HCT116 (cell line): Measurements from ENCODE around the gene COL18A1. TPM values are rescaled to one million over a fixed set of nuclear protein-coding genes. Genes with fewer than 3 reads are reported as not detected.

ENCODE experiments used
- ATAC-seq: fragments of 200-7000 bp; cut with Tn5 transposase; 2 replicates; pipeline ENCODE4 v1.9.1; 2020; ENCODE audit warnings: mild to moderate bottlenecking, moderate library complexity
- BruUV-seq: library from RNA; stranded (reverse); fragments of 400-500 nt; replicated peaks from 2 replicates; lab custom pipeline; 2021; lab: Mats Ljungman, UMichigan
- CTCF ChIA-PET: fragments of 300-600 bp; sonication (Branson Sonifier 250); formaldehyde crosslinking; loops from one replicate; lab custom pipeline; 2021; ENCODE audit warnings: antibody characterized with exemption; lab: Charles Lee
- POLR2A ChIA-PET: fragments of 300-600, 350-600 bp; sonication (Branson Sonifier 250); formaldehyde crosslinking; loops from one replicate; lab custom pipeline; 2021; ENCODE audit warnings: antibody characterized with exemption; lab: Charles Lee
- RAD21 ChIA-PET, 2 experiments: fragments of 300-600 bp; sonication (Branson Sonifier 250); formaldehyde crosslinking; loops; one replicate each; lab custom pipeline; 2023; ENCODE audit warnings: low total read pairs in 2 of 2; ENCODE audit not compliant: uncharacterized antibody in 2 of 2, unreplicated experiment in 2 of 2, low non-redundant PET in 1 of 2; lab: Charles Lee
- DNase-seq: peaks from one replicate; pipeline ENCODE4 v3.0.0-alpha.2; 2010; ENCODE audit warnings: low read depth, low spot score
- H2AFZ ChIP-seq: fragments of 200-600 bp; shearing (Covaris generic), sonication (generic); 2 replicates; pipeline ENCODE4 v1.6.1; 2017; ENCODE audit warnings: low read depth, mixed run types, mixed read lengths, antibody characterized with exemption, low read length; ENCODE audit not compliant: poor library complexity, severe bottlenecking
- H3K27ac ChIP-seq: 2 replicates; pipeline ENCODE4 v1.5.1; 2012; ENCODE audit warnings: low read depth, low read length
- H3K27me3 ChIP-seq: fragments of 200-600 bp; sonication (generic); 2 replicates; pipeline ENCODE4 v1.6.1; 2016; ENCODE audit warnings: mixed run types, low read length, mixed read lengths; ENCODE audit not compliant: insufficient read depth
- H3K36me3 ChIP-seq, 2 experiments: fragments of 200-500 bp in 1 of 2; fragments of 200-600 bp in 1 of 2; sonication (Bioruptor generic) in 1 of 2; sonication (generic) in 1 of 2; 2 replicates each; pipeline versions ENCODE4 v1.5.1 to v1.6.1; 2014 to 2016; ENCODE audit warnings: low read length in 2 of 2, inconsistent platforms in 1 of 2, mixed read lengths in 1 of 2, mixed run types in 1 of 2; ENCODE audit not compliant: insufficient read depth in 2 of 2, control insufficient read depth in 1 of 2
- H3K4me1 ChIP-seq, 2 experiments: fragments of 200-600 bp in 1 of 2; sonication (generic) in 1 of 2; 2 replicates each; pipeline versions ENCODE4 v1.5.1 to v1.6.1; 2012 to 2017; ENCODE audit warnings: low read length in 2 of 2, inconsistent platforms in 1 of 2, mild to moderate bottlenecking in 1 of 2, mixed read lengths in 1 of 2, mixed run types in 1 of 2, moderate library complexity in 1 of 2; ENCODE audit not compliant: insufficient read depth in 2 of 2, control insufficient read depth in 1 of 2
- H3K4me2 ChIP-seq: fragments of 200-600 bp; sonication (generic); 2 replicates; pipeline ENCODE4 v1.6.1; 2017; ENCODE audit warnings: mixed run types, low read length, mixed read lengths
- H3K4me3 ChIP-seq, 2 experiments: fragments of 200-600 bp in 1 of 2; sonication (generic) in 1 of 2; replicated peaks in 1 of 2; 2 replicates each; pipeline ENCODE4 v1.5.1; 2011 to 2016; ENCODE audit warnings: low read length in 2 of 2, control low read depth in 1 of 2, low read depth in 1 of 2, mild to moderate bottlenecking in 1 of 2, mixed read lengths in 1 of 2, mixed run types in 1 of 2
- H3K79me2 ChIP-seq: fragments of 200-600 bp; sonication (generic); 2 replicates; pipeline ENCODE4 v1.6.1; 2017; ENCODE audit warnings: mild to moderate bottlenecking, mixed run types, low read length, moderate library complexity, mixed read lengths; ENCODE audit not compliant: insufficient read depth
- H3K9ac ChIP-seq: fragments of 200-600 bp; sonication (generic); 2 replicates; pipeline ENCODE4 v1.6.1; 2016; ENCODE audit warnings: low read length, mixed read lengths
- H3K9me2 ChIP-seq: fragments of 200-600 bp; sonication (generic), shearing (Covaris generic); 2 replicates; pipeline ENCODE4 v1.6.1; 2017; ENCODE audit warnings: mixed run types, mild to moderate bottlenecking, moderate library complexity; ENCODE audit not compliant: insufficient read depth
- H3K9me3 ChIP-seq, 2 experiments: fragments of 200-500 bp in 1 of 2; fragments of 200-600 bp in 1 of 2; sonication (Bioruptor generic) in 1 of 2; sonication (generic) in 1 of 2; 2 replicates each; pipeline ENCODE4 v1.6.1; 2014 to 2017; ENCODE audit warnings: low read length in 2 of 2, mixed read lengths in 2 of 2, inconsistent platforms in 1 of 2, low read depth in 1 of 2, mild to moderate bottlenecking in 1 of 2, mixed run types in 1 of 2, moderate library complexity in 1 of 2; ENCODE audit not compliant: control insufficient read depth in 1 of 2, insufficient read depth in 1 of 2
- H4K20me1 ChIP-seq: fragments of 200-600 bp; sonication (generic), shearing (Covaris generic); 2 replicates; pipeline ENCODE4 v1.6.1; 2017; ENCODE audit warnings: mixed run types, mild to moderate bottlenecking, moderate library complexity; ENCODE audit not compliant: insufficient read depth
- CBX3 ChIP-seq: IDR thresholded peaks from 2 replicates; pipeline ENCODE4 v1.6.1; 2012; ENCODE audit warnings: low read depth
- EGR1 ChIP-seq: IDR thresholded peaks from 2 replicates; pipeline ENCODE4 v1.6.1; 2012; ENCODE audit warnings: low read depth
- EZH2phosphoT487 ChIP-seq: fragments of 200-600 bp; IDR thresholded peaks from 2 replicates; pipeline ENCODE4 v1.6.1; 2018; ENCODE audit warnings: antibody characterized with exemption, borderline replicate concordance
- MAX ChIP-seq: IDR thresholded peaks from 2 replicates; pipeline ENCODE4 v1.6.1; 2012
- POLR2AphosphoS5 ChIP-seq: IDR thresholded peaks from 2 replicates; pipeline ENCODE4 v1.6.1; 2011; ENCODE audit warnings: mild to moderate bottlenecking, low read depth, low read length, moderate library complexity
- REST ChIP-seq: IDR thresholded peaks from 2 replicates; pipeline ENCODE4 v1.6.1; 2012; ENCODE audit warnings: low read depth
- SIN3A ChIP-seq: IDR thresholded peaks from 2 replicates; pipeline ENCODE4 v1.6.1; 2012; ENCODE audit warnings: low read depth
- SRF ChIP-seq: IDR thresholded peaks from 2 replicates; pipeline ENCODE4 v1.6.1; 2012; ENCODE audit warnings: low read depth
- ZBTB33 ChIP-seq: IDR thresholded peaks from 2 replicates; pipeline ENCODE4 v1.6.1; 2011; ENCODE audit warnings: mild to moderate bottlenecking, low read length, moderate library complexity; ENCODE audit not compliant: insufficient replicate concordance; ENCODE audit errors: extremely low read depth
- ZFX ChIP-seq: fragments of 450-650 bp; IDR thresholded peaks from 2 replicates; pipeline ENCODE4 v1.6.1; 2017
- intact Hi-C: fragments of 100-400 bp; cut with micrococcal nuclease; formaldehyde crosslinking; loops from 2 replicates; pipeline ENCODE4 v1.10.0; 2022
- total RNA-seq: library from RNA; stranded (reverse); gene quantifications from one replicate; pipeline ENCODE4 v1.2.1, GENCODE V29; 2021; ENCODE audit not compliant: unreplicated experiment
- TF ChIP-seq, protein P1 (sequence below), 3 experiments: fragments of 200-600 bp in 1 of 3; sonication (generic) in 1 of 3; IDR thresholded peaks in 2 of 3; conservative IDR thresholded peaks in 1 of 3; 2 replicates each; pipeline ENCODE4 v1.5.1; 2012 to 2017; ENCODE audit warnings: low read depth in 2 of 3, low read length in 2 of 3, antibody characterized with exemption in 1 of 3, borderline replicate concordance in 1 of 3, control low read depth in 1 of 3, mild to moderate bottlenecking in 1 of 3, mixed read lengths in 1 of 3, mixed run types in 1 of 3, moderate library complexity in 1 of 3; ENCODE audit not compliant: insufficient read depth in 1 of 3
- TF ChIP-seq, protein P2 (sequence below): IDR thresholded peaks from 2 replicates; pipeline ENCODE4 v1.6.1; 2012

The COL18A1 gene
- total RNA-seq, 1 experiment from 2014 or later = 59.5 TPM

DNA sequence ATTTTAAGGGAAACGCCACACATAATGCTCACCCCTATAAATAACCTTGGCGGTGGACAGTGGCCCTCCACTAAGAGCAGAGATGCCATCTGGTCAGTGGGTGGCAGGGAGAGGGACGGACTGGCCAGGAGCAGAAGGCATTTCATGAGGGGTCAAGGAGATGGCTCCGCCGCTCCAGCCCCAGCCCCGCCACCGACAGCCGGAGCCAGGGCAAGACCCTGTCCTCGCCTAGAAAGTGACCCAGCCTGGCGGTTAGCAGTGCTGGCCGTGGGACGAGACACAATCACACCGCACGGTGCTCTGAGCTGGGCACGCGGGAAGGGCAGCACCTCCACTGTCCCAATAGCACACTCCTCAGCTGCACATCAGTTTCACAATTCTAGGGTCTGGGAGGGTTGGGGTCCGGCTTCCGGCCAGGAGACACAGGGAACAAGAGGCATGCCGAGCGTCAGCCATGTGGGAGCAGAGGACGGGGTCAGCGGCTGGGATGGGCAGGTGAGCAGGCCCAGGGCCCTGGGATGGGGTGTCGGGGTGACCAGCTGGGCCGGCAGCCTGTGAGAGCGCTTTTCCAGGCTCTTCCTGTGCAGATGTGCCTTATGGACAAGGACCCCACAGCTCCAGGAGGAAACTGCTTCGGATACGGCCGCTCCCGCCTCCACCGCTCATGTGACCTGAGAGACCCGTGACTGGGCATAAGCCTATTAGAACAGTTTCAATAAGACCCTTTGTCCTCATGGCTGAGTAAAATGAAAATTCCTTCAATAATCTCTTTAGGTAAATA is 131.5 kb downstream of the COL18A1 start:
- TF ChIP-seq, protein P1, sequence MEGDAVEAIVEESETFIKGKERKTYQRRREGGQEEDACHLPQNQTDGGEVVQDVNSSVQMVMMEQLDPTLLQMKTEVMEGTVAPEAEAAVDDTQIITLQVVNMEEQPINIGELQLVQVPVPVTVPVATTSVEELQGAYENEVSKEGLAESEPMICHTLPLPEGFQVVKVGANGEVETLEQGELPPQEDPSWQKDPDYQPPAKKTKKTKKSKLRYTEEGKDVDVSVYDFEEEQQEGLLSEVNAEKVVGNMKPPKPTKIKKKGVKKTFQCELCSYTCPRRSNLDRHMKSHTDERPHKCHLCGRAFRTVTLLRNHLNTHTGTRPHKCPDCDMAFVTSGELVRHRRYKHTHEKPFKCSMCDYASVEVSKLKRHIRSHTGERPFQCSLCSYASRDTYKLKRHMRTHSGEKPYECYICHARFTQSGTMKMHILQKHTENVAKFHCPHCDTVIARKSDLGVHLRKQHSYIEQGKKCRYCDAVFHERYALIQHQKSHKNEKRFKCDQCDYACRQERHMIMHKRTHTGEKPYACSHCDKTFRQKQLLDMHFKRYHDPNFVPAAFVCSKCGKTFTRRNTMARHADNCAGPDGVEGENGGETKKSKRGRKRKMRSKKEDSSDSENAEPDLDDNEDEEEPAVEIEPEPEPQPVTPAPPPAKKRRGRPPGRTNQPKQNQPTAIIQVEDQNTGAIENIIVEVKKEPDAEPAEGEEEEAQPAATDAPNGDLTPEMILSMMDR (IDR thresholded peaks at IDR 0.05 in 2 of 3, conservative IDR thresholded peaks at IDR 0.05 in 1 of 3; ENCODE audit: borderline replicate concordance in 1 of 3, insufficient read depth in 1 of 3, low read depth in 2 of 3, low read length in 2 of 3) = no peak
- TF ChIP-seq EZH2phosphoT487 = no peak
- no peak for TF ChIP-seq POLR2AphosphoS5
- no peak for TF ChIP-seq ZFX
- no peak for TF ChIP-seq CBX3
- TF ChIP-seq ZBTB33 = no peak
- TF ChIP-seq REST = no peak
- no peak for TF ChIP-seq SIN3A
- no peak for TF ChIP-seq MAX
- no peak for TF ChIP-seq EGR1
- TF ChIP-seq, protein P2, sequence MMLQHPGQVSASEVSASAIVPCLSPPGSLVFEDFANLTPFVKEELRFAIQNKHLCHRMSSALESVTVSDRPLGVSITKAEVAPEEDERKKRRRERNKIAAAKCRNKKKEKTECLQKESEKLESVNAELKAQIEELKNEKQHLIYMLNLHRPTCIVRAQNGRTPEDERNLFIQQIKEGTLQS = no peak
- no peak for TF ChIP-seq SRF
- Histone ChIP-seq H3K9ac (no peak overlapping the region), H3K36me3 (peaks cover 8 to 36% of the 10 kb centered on the region in 2 experiments; a peak in 2 of 4 replicates), H3K4me2 (no peak overlapping the region), H4K20me1 (no peaks in the 10 kb centered on the region), H2AFZ (no peak overlapping the region), H3K79me2 (peaks cover 85% of the 10 kb centered on the region), H3K4me1 (peaks cover 4 to 9% of the 10 kb centered on the region in 2 experiments; a peak in 3 of 4 replicates), H3K9me2 (no peaks in the 10 kb centered on the region), H3K9me3 (no peaks in the 10 kb centered on the region), H3K4me3 (no peak overlapping the region), H3K27me3 (no peaks in the 10 kb centered on the region), H3K27ac (no peak overlapping the region)
- no peak for ATAC-seq
- ChIA-PET CTCF (no interaction called here), RAD21 (no interaction called here), POLR2A (interaction anchor here (0.8 kb wide), 1 partner anchor 30 kb away, joined by 3 read pairs; no protein-coding TSS in a partner anchor)
- no peak for DNase-seq
- BruUV-seq = no TSS peak
- intact Hi-C loops = no loop called here
